SK-N-SH (cell line): ENCODE data around the gene CD68. TPM values are rescaled to one million over a fixed set of nuclear protein-coding genes. Genes with fewer than 3 reads are reported as not detected.

Experiments used
- CTCF ChIA-PET: fragments of 300-600, 350-600 bp; formaldehyde crosslinking; extraction: SDS; loops from one replicate; lab custom pipeline; 2021; lab: Yijun Ruan, JAX
- POLR2A ChIA-PET: fragments of 350-600 bp; sonication (Branson Sonifier 250); formaldehyde crosslinking; extraction: SDS; loops from one replicate; lab custom pipeline; 2020; ENCODE audit warnings: antibody characterized with exemption, inconsistent platforms; lab: Yijun Ruan, JAX
- DNase-seq: peaks from one replicate; pipeline ENCODE4 v3.0.0; 2012
- H2AFZ ChIP-seq: fragments of 200-600 bp; sonication (generic); 2 replicates; pipeline ENCODE4 v1.8.1; 2016; ENCODE audit warnings: antibody characterized with exemption, mild to moderate bottlenecking, low read depth
- H3F3A ChIP-seq: fragments of 200-600 bp; sonication (generic); replicated peaks from 2 replicates; pipeline ENCODE3; 2016; ENCODE audit warnings: antibody characterized with exemption, mild to moderate bottlenecking; ENCODE audit not compliant: insufficient read depth
- H3K27ac ChIP-seq, 2 experiments: fragments of 200-500 bp in 1 of 2; fragments of 200-600 bp in 1 of 2; sonication (Bioruptor generic) in 1 of 2; sonication (generic), shearing (Covaris generic) in 1 of 2; 2 replicates each; pipeline versions ENCODE4 v1.5.1 to v1.6.1; 2014 to 2016; ENCODE audit warnings: low read depth in 2 of 2, inconsistent platforms in 1 of 2, low read length in 1 of 2, mild to moderate bottlenecking in 1 of 2, mixed read lengths in 1 of 2
- H3K27me3 ChIP-seq: fragments of 200-600 bp; sonication (generic), shearing (Covaris generic); 2 replicates; pipeline ENCODE4 v1.6.1; 2016; ENCODE audit warnings: mixed run types; ENCODE audit not compliant: insufficient read depth
- H3K36me3 ChIP-seq, 2 experiments: fragments of 200-500 bp in 1 of 2; fragments of 200-600 bp in 1 of 2; sonication (Bioruptor generic) in 1 of 2; sonication (generic) in 1 of 2; replicated peaks in 1 of 2; 2 replicates each; pipeline versions ENCODE3 to v1.5.1; 2014 to 2016; ENCODE audit warnings: low read length in 1 of 2, mild to moderate bottlenecking in 1 of 2; ENCODE audit not compliant: insufficient read depth in 2 of 2, control insufficient read depth in 1 of 2
- H3K4me1 ChIP-seq, 2 experiments: fragments of 200-500 bp in 1 of 2; fragments of 200-600 bp in 1 of 2; sonication (Bioruptor generic) in 1 of 2; sonication (generic), shearing (Covaris generic) in 1 of 2; 2 replicates each; pipeline versions ENCODE4 v1.5.1 to v1.6.1; 2014 to 2016; ENCODE audit warnings: low read depth in 1 of 2, low read length in 1 of 2, mixed run types in 1 of 2; ENCODE audit not compliant: insufficient read depth in 2 of 2, control insufficient read depth in 1 of 2
- H3K4me2 ChIP-seq: fragments of 200-600 bp; sonication (generic), shearing (Covaris generic); 2 replicates; pipeline ENCODE4 v1.6.1; 2017; ENCODE audit warnings: mixed run types
- H3K4me3 ChIP-seq, 2 experiments: fragments of 200-500 bp in 1 of 2; fragments of 200-600 bp in 1 of 2; sonication (Bioruptor generic) in 1 of 2; sonication (generic), shearing (Covaris generic) in 1 of 2; 2 replicates each; pipeline versions ENCODE4 v1.5.1 to v1.8.1; 2014 to 2016; ENCODE audit warnings: low read depth in 2 of 2, inconsistent platforms in 1 of 2, low read length in 1 of 2, mild to moderate bottlenecking in 1 of 2, mixed read lengths in 1 of 2, moderate library complexity in 1 of 2
- H3K79me2 ChIP-seq: fragments of 200-600 bp; sonication (generic); 2 replicates; pipeline ENCODE4 v1.8.1; 2017; ENCODE audit warnings: mild to moderate bottlenecking; ENCODE audit not compliant: insufficient read depth
- H3K9ac ChIP-seq: fragments of 200-600 bp; sonication (generic); 2 replicates; pipeline ENCODE4 v1.6.1; 2017; ENCODE audit warnings: mixed run types
- H3K9me2 ChIP-seq: fragments of 200-600 bp; sonication (generic); 2 replicates; pipeline ENCODE4 v1.6.1; 2017; ENCODE audit warnings: mixed run types
- H3K9me3 ChIP-seq: fragments of 200-600 bp; sonication (generic); 2 replicates; pipeline ENCODE4 v1.6.1; 2017; ENCODE audit warnings: mixed run types, mild to moderate bottlenecking, moderate library complexity
- H4K20me1 ChIP-seq: fragments of 200-600 bp; sonication (generic); 2 replicates; pipeline ENCODE4 v1.6.1; 2017; ENCODE audit warnings: mild to moderate bottlenecking, mixed run types; ENCODE audit not compliant: insufficient read depth
- EZH2phosphoT487 ChIP-seq: fragments of 200-600 bp; sonication (generic); IDR thresholded peaks from 2 replicates; pipeline ENCODE4 v1.6.1; 2017; ENCODE audit warnings: low read depth, mixed run types, mild to moderate bottlenecking, antibody characterized with exemption, moderate library complexity, borderline replicate concordance
- FOXJ3 ChIP-seq: sonication (generic); formaldehyde crosslinking; IDR thresholded peaks from 2 replicates; pipeline ENCODE4 v1.5.1; 2020; ENCODE audit warnings: mild to moderate bottlenecking, missing genetic modification reagents
- FOXM1 ChIP-seq: IDR thresholded peaks from 2 replicates; pipeline ENCODE4 v1.4.0; 2012; ENCODE audit warnings: low read depth, mild to moderate bottlenecking
- GATA2 ChIP-seq: sonication (generic); formaldehyde crosslinking; IDR thresholded peaks from 2 replicates; pipeline ENCODE4 v1.5.0; 2020; ENCODE audit warnings: mild to moderate bottlenecking, missing genetic modification reagents
- IRF3 ChIP-seq: fragments of 150-350 bp; IDR thresholded peaks from 2 replicates; pipeline ENCODE4 v1.6.1; 2016; ENCODE audit warnings: mild to moderate bottlenecking, low read depth, low read length
- MEF2A ChIP-seq: IDR thresholded peaks from 2 replicates; pipeline ENCODE4 v1.4.0; 2012; ENCODE audit warnings: low read depth, borderline replicate concordance
- MXI1 ChIP-seq: IDR thresholded peaks from 2 replicates; pipeline ENCODE4 v1.6.1; 2012; ENCODE audit warnings: mild to moderate bottlenecking, low read depth, low read length, improper control_type of control experiment
- NRF1 ChIP-seq: IDR thresholded peaks from 2 replicates; pipeline ENCODE4 v1.6.1; 2012; ENCODE audit warnings: low read depth, mild to moderate bottlenecking, low read length
- RAD21 ChIP-seq: IDR thresholded peaks from 2 replicates; pipeline ENCODE4 v1.6.1; 2012; ENCODE audit warnings: mild to moderate bottlenecking, low read length
- RCOR1 ChIP-seq: fragments of 150-350 bp; IDR thresholded peaks from 2 replicates; pipeline ENCODE4 v1.6.1; 2017; ENCODE audit warnings: antibody characterized with exemption, low read length
- REST ChIP-seq: IDR thresholded peaks from 2 replicates; pipeline ENCODE4 v1.6.1; 2012; ENCODE audit warnings: mild to moderate bottlenecking, low read depth, low read length, moderate library complexity
- RXRA ChIP-seq: IDR thresholded peaks from 2 replicates; pipeline ENCODE4 v1.4.0; 2012; ENCODE audit warnings: low read depth, mild to moderate bottlenecking, borderline replicate concordance
- SMC3 ChIP-seq: IDR thresholded peaks from 2 replicates; pipeline ENCODE4 v1.6.1; 2012; ENCODE audit warnings: low read depth, low read length, improper control_type of control experiment
- TAF1 ChIP-seq: IDR thresholded peaks from 2 replicates; pipeline ENCODE4 v1.6.1; 2012; ENCODE audit warnings: low read depth, mild to moderate bottlenecking, low read length, moderate library complexity, borderline replicate concordance
- ZBTB33 ChIP-seq: IDR thresholded peaks from 2 replicates; pipeline ENCODE4 v1.4.0; 2012; ENCODE audit warnings: low read depth, borderline replicate concordance
- WGBS: methylation state at CpG from one replicate; pipeline ENCODE4 v1.1.6; 2017; ENCODE audit warnings: low lambda C conversion rate; 5-methylcytosine and 5-hydroxymethylcytosine counted together
- polyA plus RNA-seq, 3 experiments: library from polyadenylated mRNA; depleted of rRNA; stranded (reverse); fragments of >200 nt; gene quantifications; 2 replicates each; pipeline ENCODE4 v1.2.3, GENCODE V29; 2012
- TF ChIP-seq, protein P1 (sequence below): IDR thresholded peaks from 2 replicates; pipeline ENCODE4 v1.4.0; 2012; ENCODE audit warnings: low read depth
- TF ChIP-seq, protein P2 (sequence below): IDR thresholded peaks from 2 replicates; pipeline ENCODE4; 2012
- TF ChIP-seq, protein P3 (sequence below): fragments of 200-600 bp; sonication (generic); IDR thresholded peaks from 2 replicates; pipeline ENCODE4 v1.6.1; 2017; ENCODE audit warnings: antibody characterized with exemption, mild to moderate bottlenecking, moderate library complexity

Gene CD68
- polyA plus RNA-seq, 1 of the 3 experiments (the other 2 are of a cell fraction), result 62.4 TPM

DNA sequence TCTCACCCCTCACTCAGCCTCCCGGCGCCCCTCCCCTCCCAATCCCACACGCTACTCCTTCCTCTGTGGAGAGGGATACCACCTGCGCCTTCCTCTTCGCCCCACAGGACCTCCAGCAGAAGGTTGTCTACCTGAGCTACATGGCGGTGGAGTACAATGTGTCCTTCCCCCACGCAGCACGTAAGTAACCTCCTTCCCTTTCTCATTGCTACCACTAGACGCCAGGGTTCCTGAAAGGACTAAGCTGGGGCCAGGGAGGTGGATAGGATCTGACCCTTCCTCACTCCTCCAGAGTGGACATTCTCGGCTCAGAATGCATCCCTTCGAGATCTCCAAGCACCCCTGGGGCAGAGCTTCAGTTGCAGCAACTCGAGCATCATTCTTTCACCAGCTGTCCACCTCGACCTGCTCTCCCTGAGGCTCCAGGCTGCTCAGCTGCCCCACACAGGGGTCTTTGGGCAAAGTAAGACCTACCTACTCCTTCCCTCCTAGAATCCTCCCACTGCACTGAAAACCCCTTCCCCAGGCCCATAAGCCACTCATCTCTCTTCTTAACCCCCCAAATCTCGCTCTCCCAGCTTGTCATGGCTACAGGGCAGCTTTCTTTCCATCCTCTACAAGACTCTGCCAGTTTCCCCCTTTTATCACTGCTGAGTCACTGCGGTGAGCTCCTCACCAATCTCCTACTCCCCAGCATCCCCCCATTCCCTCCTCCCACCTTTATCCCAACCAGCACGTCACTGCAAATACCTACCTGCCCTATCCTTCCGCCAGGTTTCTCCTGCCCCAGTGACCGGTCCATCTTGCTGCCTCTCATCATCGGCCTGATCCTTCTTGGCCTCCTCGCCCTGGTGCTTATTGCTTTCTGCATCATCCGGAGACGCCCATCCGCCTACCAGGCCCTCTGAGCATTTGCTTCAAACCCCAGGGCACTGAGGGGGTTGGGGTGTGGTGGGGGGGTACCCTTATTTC, 1.5 kb downstream of the CD68 start:
- ChIA-PET CTCF (interaction anchor here (1.2 to 2.5 kb wide), 3 partner anchors 8 to 107 kb away, joined by 3 to 18 read pairs (median 10); partner anchors contain the start of genes FXR2, SOX15, TP53 and WRAP53), POLR2A (interaction anchor here (0.9 to 2.4 kb wide), 3 partner anchors 8 to 106 kb away, joined by 3 to 5 read pairs (median 3); partner anchors contain the start of genes FXR2 and TP53)
- H3K36me3 ChIP-seq, result peaks cover 31 to 35% of the 10 kb centered on the region in 2 experiments
- peaks cover 42% of the 10 kb centered on the region for H3F3A ChIP-seq
- H3K4me1 ChIP-seq, result peaks cover 22 to 24% of the 10 kb centered on the region in 2 experiments; a peak in 2 of 4 replicates
- no peak for TF ChIP-seq EZH2phosphoT487
- TF ChIP-seq MXI1, result no peak
- TF ChIP-seq RAD21, result no peak
- TF ChIP-seq REST, result no peak
- no peak for TF ChIP-seq FOXM1
- TF ChIP-seq, protein P1, sequence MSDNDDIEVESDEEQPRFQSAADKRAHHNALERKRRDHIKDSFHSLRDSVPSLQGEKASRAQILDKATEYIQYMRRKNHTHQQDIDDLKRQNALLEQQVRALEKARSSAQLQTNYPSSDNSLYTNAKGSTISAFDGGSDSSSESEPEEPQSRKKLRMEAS, result no peak
- no peak for TF ChIP-seq SMC3
- no peak for TF ChIP-seq MEF2A
- no peak for TF ChIP-seq NRF1
- TF ChIP-seq GATA2 (CRISPR knock-in tag), result no peak
- no peak for TF ChIP-seq RCOR1
- no peak for TF ChIP-seq IRF3
- no peak for TF ChIP-seq FOXJ3 (CRISPR knock-in tag)
- no peak for TF ChIP-seq TAF1
- TF ChIP-seq, protein P2, sequence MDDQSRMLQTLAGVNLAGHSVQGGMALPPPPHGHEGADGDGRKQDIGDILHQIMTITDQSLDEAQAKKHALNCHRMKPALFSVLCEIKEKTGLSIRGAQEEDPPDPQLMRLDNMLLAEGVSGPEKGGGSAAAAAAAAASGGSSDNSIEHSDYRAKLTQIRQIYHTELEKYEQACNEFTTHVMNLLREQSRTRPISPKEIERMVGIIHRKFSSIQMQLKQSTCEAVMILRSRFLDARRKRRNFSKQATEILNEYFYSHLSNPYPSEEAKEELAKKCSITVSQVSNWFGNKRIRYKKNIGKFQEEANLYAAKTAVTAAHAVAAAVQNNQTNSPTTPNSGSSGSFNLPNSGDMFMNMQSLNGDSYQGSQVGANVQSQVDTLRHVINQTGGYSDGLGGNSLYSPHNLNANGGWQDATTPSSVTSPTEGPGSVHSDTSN, result no peak
- TF ChIP-seq, protein P3, sequence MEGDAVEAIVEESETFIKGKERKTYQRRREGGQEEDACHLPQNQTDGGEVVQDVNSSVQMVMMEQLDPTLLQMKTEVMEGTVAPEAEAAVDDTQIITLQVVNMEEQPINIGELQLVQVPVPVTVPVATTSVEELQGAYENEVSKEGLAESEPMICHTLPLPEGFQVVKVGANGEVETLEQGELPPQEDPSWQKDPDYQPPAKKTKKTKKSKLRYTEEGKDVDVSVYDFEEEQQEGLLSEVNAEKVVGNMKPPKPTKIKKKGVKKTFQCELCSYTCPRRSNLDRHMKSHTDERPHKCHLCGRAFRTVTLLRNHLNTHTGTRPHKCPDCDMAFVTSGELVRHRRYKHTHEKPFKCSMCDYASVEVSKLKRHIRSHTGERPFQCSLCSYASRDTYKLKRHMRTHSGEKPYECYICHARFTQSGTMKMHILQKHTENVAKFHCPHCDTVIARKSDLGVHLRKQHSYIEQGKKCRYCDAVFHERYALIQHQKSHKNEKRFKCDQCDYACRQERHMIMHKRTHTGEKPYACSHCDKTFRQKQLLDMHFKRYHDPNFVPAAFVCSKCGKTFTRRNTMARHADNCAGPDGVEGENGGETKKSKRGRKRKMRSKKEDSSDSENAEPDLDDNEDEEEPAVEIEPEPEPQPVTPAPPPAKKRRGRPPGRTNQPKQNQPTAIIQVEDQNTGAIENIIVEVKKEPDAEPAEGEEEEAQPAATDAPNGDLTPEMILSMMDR, result no peak
- TF ChIP-seq ZBTB33, result no peak
- no peak for TF ChIP-seq RXRA
- no peaks in the 10 kb centered on the region for H3K27me3 ChIP-seq
- H3K4me3 ChIP-seq, result no peak overlapping the region
- no peak overlapping the region for H2AFZ ChIP-seq
- WGBS, result 89% methylated on average over 23 of the region's 23 CpGs
- H3K9me3 ChIP-seq, result no peaks in the 10 kb centered on the region
- no peak overlapping the region for H3K9ac ChIP-seq
- peaks cover 72% of the 10 kb centered on the region for H3K79me2 ChIP-seq
- no peak for DNase-seq
- no peak overlapping the region for H3K27ac ChIP-seq
- no peaks in the 10 kb centered on the region for H3K9me2 ChIP-seq
- H3K4me2 ChIP-seq, result no peak overlapping the region
- peaks cover 33% of the 10 kb centered on the region for H4K20me1 ChIP-seq
